Skeletal muscle cell (primary cell): ENCODE results near the gene ATP6V1E1.
A peak's percentile ranks its signal among the peaks of the same experiment; 100 is the strongest.
"Not testable (repeated sequence)": the region's sequence is repeated elsewhere in the genome, so short reads cannot be mapped to it uniquely, and the experiment has no call there.

Source experiments
- DNase-seq: peaks from one replicate; pipeline ENCODE4 v3.0.0-alpha.2; 2010; ENCODE audit warnings: low read depth
- H3K4me3 ChIP-seq: 2 replicates; pipeline ENCODE4 v1.5.1; 2011; ENCODE audit warnings: low read depth, mild to moderate bottlenecking, control low read depth, low read length, moderate library complexity

Gene ATP6V1E1

GRCh38 chr22:17636850-17637249 lies 8.3 kb upstream of the ATP6V1E1 start:
- not testable (repeated sequence) for DNase-seq, H3K4me3 ChIP-seq

DNA sequence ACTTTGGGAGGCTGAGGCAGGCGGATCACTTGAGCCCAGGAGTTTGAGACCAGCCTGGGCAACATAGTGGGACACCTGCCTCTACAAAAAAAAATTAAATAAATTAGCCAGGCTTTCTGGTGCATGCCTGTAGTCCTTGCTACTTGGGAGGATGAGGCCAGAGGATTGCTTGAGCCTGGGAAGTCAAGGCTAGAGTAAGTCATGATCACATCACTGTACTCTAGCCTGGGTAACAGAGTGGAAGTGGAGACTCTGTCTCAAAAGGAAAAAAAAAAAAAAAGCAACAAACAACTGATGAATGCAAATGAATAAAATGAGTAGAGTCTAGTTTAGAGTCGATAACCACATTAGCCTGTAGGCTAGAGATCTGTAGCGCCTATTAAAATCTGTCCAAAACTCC lies 6.1 kb upstream of the ATP6V1E1 start:
- H3K4me3 ChIP-seq, result no peak overlapping the region
- no peak for DNase-seq

GRCh38 chr22:17633998-17634323 lies 5.4 kb upstream of the ATP6V1E1 start:
- no peak overlapping the region for H3K4me3 ChIP-seq
- DNase-seq, result no peak

DNA sequence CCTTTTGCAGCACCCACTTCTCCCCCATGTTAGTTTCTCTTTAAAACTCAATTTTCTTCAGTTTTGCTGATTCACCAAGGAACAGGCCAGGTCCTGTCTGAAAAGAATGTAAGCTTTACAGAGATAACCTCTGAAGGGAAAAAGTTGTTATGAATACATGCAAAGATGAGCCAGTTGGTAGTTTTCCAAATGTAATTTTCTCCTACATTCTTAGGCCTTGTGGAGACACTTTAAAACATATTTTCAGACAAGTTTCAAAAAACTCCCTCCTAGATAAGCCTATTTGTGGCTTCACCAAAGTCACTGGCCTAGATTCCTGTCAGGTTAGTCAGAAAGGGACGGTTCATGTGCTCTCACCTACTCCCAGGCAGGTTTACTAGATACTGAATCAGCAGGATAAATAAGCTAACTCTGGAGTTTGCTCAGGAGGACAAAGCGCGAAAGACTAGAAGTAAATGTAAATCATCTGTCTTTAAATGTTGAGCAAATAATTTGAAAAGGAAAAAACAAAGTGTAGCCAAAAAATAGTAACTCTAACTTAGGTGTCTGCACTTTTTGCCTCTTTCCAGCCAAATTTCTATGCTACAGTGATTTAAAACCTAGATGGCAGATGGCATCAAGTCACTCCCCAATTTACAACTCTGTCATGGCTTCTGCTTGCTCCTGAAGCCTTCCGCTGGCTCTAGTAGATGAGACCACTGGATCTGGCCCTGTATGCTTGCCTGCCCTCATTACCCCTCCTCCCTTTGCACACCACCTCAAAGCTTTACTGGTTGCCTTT lies 4.9 kb upstream of the ATP6V1E1 start:
- no peak for DNase-seq
- no peak overlapping the region for H3K4me3 ChIP-seq

DNA sequence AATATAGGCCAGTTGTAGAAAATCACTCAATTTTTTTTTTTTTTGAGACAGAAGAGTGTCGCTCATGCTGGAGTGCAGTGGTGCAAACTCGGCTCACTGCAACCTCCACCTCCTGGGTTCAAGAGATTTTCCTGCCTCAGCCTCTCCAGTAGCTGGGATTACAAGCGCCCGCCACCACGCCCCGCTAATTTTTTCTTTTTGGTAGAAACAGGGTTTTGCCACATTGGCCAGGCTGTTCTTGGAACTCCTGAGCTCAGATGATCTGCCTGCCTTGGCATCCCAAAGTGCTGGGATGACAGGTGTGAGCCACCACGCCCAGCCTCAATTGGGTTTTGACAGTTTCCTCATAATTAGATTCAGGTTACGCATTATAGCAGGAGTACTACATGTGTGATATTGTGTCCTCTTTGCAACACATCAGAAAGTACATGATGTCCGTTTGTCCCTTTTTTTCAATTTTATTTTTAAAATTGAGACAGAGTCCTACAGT lies 2.6 kb upstream of the ATP6V1E1 start:
- no peak overlapping the region for H3K4me3 ChIP-seq
- DNase-seq, result no peak

- peak overlapping the region; percentile 100 for H3K4me3 ChIP-seq
- no peak for DNase-seq
These were observed 1.1 kb upstream of the ATP6V1E1 start for GRCh38 chr22:17629641-17630040.

DNA sequence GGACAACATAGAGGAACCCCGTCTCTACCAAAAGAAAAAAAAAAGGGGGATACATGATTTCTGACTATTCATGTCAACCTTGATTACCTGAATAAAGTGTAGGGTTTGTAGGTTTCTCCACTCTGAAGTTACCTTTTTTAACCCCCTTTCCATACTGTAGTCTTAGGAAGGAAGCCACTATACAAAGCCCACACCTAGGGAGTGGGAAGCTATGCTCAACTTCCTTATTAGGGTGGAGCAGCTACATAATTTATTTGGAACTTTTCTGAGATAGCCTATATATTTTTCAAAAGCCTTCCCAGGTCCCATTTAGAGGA lies 582 bp upstream of the ATP6V1E1 start:
- DNase-seq, result no peak
- H3K4me3 ChIP-seq, result peak overlapping the region; percentile 100

- no peak for DNase-seq
- peak overlapping the region; percentile 100 for H3K4me3 ChIP-seq
These were observed 566 bp downstream of the ATP6V1E1 start for GRCh38 chr22:17627961-17628405.

DNA sequence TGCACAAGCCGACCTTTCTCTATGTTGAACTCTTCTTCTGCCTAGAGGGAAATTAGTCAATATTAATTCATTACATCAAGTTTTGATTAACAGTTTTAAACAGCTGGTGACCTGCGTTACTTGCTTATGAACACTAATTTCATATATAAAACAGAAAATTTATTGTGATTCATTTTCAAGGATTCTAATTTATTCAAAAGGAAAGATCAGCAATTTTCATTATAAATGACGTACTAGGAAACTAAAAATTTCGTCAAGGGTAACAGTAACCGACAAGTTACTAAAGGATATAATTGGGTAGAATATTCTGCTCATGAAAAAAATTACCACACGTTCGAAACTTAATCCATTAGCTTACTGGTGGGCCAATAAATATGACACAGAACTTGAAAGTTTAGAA lies 15.3 kb downstream of the ATP6V1E1 start:
- H3K4me3 ChIP-seq, result no peak overlapping the region
- DNase-seq, result no peak

- no peak for DNase-seq
- no peak overlapping the region for H3K4me3 ChIP-seq
These were observed 16.5 kb downstream of the ATP6V1E1 start for GRCh38 chr22:17612057-17612456.

GRCh38 chr22:17607891-17608521 lies 20.5 kb downstream of the ATP6V1E1 start:
- no peak overlapping the region for H3K4me3 ChIP-seq
- DNase-seq, result no peak

- peak; percentile 7 for DNase-seq
- H3K4me3 ChIP-seq, result no peak overlapping the region
These were observed 22.1 kb downstream of the ATP6V1E1 start for GRCh38 chr22:17606496-17606895.

GRCh38 chr22:17603668-17604067 lies 24.9 kb downstream of the ATP6V1E1 start:
- no peak overlapping the region for H3K4me3 ChIP-seq
- DNase-seq, result no peak

- no peak for DNase-seq
- H3K4me3 ChIP-seq, result no peak overlapping the region
These were observed 27.5 kb downstream of the ATP6V1E1 start for GRCh38 chr22:17601031-17601430.

GRCh38 chr22:17598318-17598717 lies 30.2 kb downstream of the ATP6V1E1 start:
- no peak for DNase-seq
- no peak overlapping the region for H3K4me3 ChIP-seq

DNA sequence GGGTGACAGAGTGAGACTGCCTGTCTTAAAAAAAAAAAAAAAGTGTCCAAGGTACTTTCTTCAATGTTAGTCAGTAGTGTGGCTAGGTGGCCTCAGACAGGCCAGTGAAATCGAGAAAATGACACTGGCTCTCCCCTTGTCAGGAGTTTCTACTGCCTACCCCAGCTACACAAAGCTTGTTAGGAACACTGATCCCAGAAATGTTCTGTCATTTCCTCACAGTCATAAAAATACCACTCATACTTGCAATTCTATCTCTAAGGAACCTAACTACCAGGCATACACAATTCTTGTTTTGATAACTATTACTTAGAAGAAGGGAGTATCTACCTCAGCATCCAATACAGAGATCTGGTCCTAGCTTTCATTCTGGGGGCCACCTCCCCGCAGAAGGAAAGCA lies 31.3 kb downstream of the ATP6V1E1 start:
- no peak for DNase-seq
- no peak overlapping the region for H3K4me3 ChIP-seq

DNA sequence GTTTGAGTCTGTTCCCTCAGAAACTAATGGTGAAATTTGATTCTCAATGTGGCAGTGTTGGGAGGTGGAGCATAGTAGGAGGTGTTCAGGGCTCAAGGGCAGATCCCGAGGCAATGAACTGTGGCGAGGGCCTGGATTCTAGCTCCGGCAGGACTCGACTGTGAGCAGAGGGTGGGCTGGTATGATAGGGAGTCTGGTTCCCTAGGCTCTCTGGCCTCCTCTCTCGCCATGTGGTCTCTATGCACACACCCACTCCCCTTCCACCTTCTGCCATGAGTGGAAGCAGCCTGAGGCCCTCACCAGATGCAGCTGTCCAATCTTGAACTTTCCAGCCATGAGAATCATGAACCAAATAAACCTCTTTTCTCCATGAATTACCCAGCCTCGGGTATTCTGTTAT lies 32.3 kb downstream of the ATP6V1E1 start:
- DNase-seq, result no peak
- no peak overlapping the region for H3K4me3 ChIP-seq

- DNase-seq, result no peak
These were observed 36.3 kb downstream of the ATP6V1E1 start for GRCh38 chr22:17592201-17592600.

DNA sequence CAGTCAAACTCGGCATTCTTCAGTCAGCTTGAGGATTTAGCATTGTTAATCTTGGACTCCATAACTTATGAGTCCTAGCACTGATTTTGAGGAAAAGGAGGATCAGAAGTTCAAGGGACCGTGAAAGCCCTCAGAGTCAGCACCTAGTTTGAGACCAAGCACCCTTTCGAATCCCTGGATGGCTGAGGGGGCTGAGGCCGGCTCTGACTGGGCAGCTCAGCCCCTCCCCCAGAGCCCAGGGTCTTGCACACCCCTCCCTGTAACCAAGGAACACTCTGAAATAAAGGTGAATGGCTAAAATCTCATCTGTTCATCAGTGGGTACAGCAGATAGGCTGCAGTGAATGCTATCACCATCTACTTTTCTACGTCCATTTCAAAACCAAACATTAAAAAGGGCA lies 38.0 kb downstream of the ATP6V1E1 start:
- no peak overlapping the region for H3K4me3 ChIP-seq
- no peak for DNase-seq

More at GRCh38 chr22:17592201-17592600, 36.3 kb downstream of the ATP6V1E1 start:
- H3K4me3 ChIP-seq, result no peak overlapping the region

DNA sequence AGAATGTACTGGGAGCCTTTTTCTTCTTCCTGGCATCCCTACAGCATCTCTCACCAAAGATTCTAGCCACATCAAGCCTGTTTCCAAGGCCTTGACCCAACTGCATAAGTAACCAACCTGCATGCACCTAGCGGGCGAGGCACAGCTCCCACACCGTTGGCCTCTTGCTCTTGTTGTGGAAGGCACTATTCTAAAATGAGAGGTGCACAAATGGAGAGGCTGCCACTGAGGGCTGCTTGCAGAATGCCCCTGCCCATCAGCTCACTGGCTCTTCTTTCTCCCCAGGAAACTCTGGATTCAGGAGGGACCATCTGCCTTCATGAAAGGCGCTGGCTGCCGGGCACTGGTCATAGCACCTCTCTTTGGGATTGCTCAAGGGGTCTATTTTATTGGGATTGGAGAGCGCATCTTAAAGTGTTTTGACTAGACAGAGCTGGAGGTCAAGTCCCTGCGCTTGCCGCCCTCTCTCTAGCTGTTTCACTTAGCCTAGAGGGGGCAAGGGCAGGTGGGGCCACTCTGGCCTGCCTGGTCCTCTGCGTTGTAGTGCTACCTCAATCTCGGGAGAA lies 38.7 kb downstream of the ATP6V1E1 start:
- no peak for DNase-seq
- no peak overlapping the region for H3K4me3 ChIP-seq

DNA sequence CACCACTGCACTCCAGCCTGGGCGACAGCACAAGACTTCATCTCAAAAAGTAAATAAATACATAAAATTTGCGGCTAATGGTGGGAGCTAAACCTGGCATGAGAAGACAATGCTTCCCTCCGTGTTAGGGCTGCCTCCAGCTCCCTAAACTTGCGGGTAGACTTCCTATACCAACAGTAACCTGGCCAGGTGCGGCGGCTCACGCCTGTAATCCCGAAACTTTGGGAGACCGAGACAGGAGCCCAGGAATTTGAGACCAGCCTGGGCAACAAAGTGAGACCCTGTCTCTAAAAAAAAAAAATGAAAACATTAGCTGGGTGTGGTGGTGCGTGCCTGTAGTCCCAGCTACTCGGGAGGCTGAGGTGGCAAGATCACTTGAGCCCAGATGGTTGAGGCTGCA lies 39.9 kb downstream of the ATP6V1E1 start:
- DNase-seq, result no peak
- H3K4me3 ChIP-seq, result no peak overlapping the region
